K562 (cell line): ENCODE data around the gene KCNH2. TPM values are rescaled to one million over a fixed set of nuclear protein-coding genes. Genes with fewer than 3 reads are reported as not detected.
"Not testable (repeated sequence)": the region's sequence is repeated elsewhere in the genome, so short reads cannot be mapped to it uniquely, and the experiment has no call there.

Source experiments
- BRD9 ChIP-seq: fragments of 450-650 bp; IDR thresholded peaks from 2 replicates; pipeline ENCODE4 v1.6.1; 2018; ENCODE audit warnings: low read depth; ENCODE audit not compliant: partially characterized antibody
- CAMTA2 ChIP-seq: fragments of 250-450 bp; sonication (Bioruptor Pico); conservative IDR thresholded peaks from 2 replicates; pipeline ENCODE4 v1.5.1; 2022
- CBFA2T2 ChIP-seq: fragments of 450-650 bp; conservative IDR thresholded peaks from 2 replicates; pipeline ENCODE4 v1.6.1; 2017; ENCODE audit warnings: mild to moderate bottlenecking
- CBFA2T3 ChIP-seq: fragments of 450-650 bp; IDR thresholded peaks from 2 replicates; pipeline ENCODE4 v1.6.1; 2017
- CHD4 ChIP-seq: fragments of 200-600 bp; sonication (generic); IDR thresholded peaks from 3 replicates; pipeline ENCODE4 v1.6.1; 2012; ENCODE audit warnings: low read depth, mild to moderate bottlenecking, mixed read lengths, low read length, inconsistent platforms; ENCODE audit not compliant: insufficient read depth, insufficient replicate concordance, poor library complexity, severe bottlenecking
- CXXC5 ChIP-seq: fragments of 250-450 bp; sonication (Bioruptor Pico); IDR thresholded peaks from 2 replicates; pipeline ENCODE4 v1.8.0; 2022; ENCODE audit warnings: inconsistent platforms, mild to moderate bottlenecking, moderate library complexity
- ETV6 ChIP-seq, 3 experiments: fragments of 150-350 bp in 1 of 3; sonication (generic) in 1 of 3; formaldehyde crosslinking in 1 of 3; IDR thresholded peaks; 2 replicates each; pipeline versions ENCODE4 v1.6.1 to v1.8.0; 2014 to 2022; ENCODE audit warnings: borderline replicate concordance in 2 of 3, low read depth in 2 of 3, antibody characterized with exemption in 1 of 3, low read length in 1 of 3, mild to moderate bottlenecking in 1 of 3, missing genetic modification reagents in 1 of 3
- FOXP1 ChIP-seq: sonication (generic); formaldehyde crosslinking; IDR thresholded peaks from 2 replicates; pipeline ENCODE4 v1.8.0; 2022; ENCODE audit warnings: mild to moderate bottlenecking, missing genetic modification reagents
- HDAC1 ChIP-seq, 2 experiments: fragments of 450-650 bp; IDR thresholded peaks; 2 replicates each; pipeline ENCODE4 v1.6.1; 2016 to 2017; ENCODE audit warnings: inconsistent platforms in 1 of 2, mild to moderate bottlenecking in 1 of 2, moderate library complexity in 1 of 2
- HLTF ChIP-seq: fragments of 450-650 bp; IDR thresholded peaks from 2 replicates; pipeline ENCODE4 v1.6.1; 2016
- MIER1 ChIP-seq: fragments of 450-650 bp; IDR thresholded peaks from 2 replicates; pipeline ENCODE4 v1.6.1; 2016; ENCODE audit warnings: antibody characterized with exemption, mild to moderate bottlenecking, low read depth
- MXI1 ChIP-seq: IDR thresholded peaks from 2 replicates; pipeline ENCODE4 v1.6.1; 2011; ENCODE audit warnings: low read depth, mild to moderate bottlenecking, improper control_type of control experiment, low read length
- NKRF ChIP-seq: fragments of 450-650 bp; IDR thresholded peaks from 2 replicates; pipeline ENCODE4 v1.6.1; 2016; ENCODE audit warnings: borderline replicate concordance
- NR2C2 ChIP-seq, 2 experiments: fragments of 200-800 bp in 1 of 2; sonication (Bioruptor generic) in 1 of 2; sonication (generic) in 1 of 2; formaldehyde crosslinking in 1 of 2; IDR thresholded peaks; 2 replicates each; pipeline versions ENCODE4 v1.6.1 to v1.8.0; 2016 to 2022; ENCODE audit warnings: mild to moderate bottlenecking in 1 of 2, missing compliant biosample characterization in 1 of 2, missing genetic modification characterization in 1 of 2, missing genetic modification reagents in 1 of 2
- OTX1 ChIP-seq: fragments of 450-650 bp; formaldehyde crosslinking; IDR thresholded peaks from 2 replicates; pipeline ENCODE4 v1.4.0; 2022; ENCODE audit warnings: mild to moderate bottlenecking
- RAD51 ChIP-seq: fragments of 450-650 bp; IDR thresholded peaks from 2 replicates; pipeline ENCODE4 v1.7.1; 2016; ENCODE audit warnings: low read depth, mild to moderate bottlenecking, borderline replicate concordance
- SMAD4 ChIP-seq: fragments of 250-450 bp; sonication (Bioruptor Pico); conservative IDR thresholded peaks from 2 replicates; pipeline ENCODE4 v1.8.0; 2021; ENCODE audit warnings: inconsistent platforms, mild to moderate bottlenecking, moderate library complexity
- SMARCE1 ChIP-seq: fragments of 450-650 bp; IDR thresholded peaks from 2 replicates; pipeline ENCODE4 v1.7.1; 2016; ENCODE audit warnings: mild to moderate bottlenecking
- TAF7 ChIP-seq: fragments of 450-650 bp; IDR thresholded peaks from 2 replicates; pipeline ENCODE4 v1.6.1; 2016; ENCODE audit warnings: missing genetic modification characterization, missing compliant biosample characterization
- USF2 ChIP-seq: sonication (generic); formaldehyde crosslinking; IDR thresholded peaks from 2 replicates; pipeline ENCODE4 v1.5.0; 2020; ENCODE audit warnings: missing genetic modification reagents
- ZNF740 ChIP-seq, 3 experiments: fragments of 200-800 bp in 1 of 3; sonication (Bioruptor generic) in 1 of 3; sonication (generic) in 1 of 3; formaldehyde crosslinking in 1 of 3; IDR thresholded peaks; 2 replicates each; pipeline versions ENCODE4 v1.6.1 to v1.8.0; 2016 to 2022; ENCODE audit warnings: mild to moderate bottlenecking in 2 of 3, missing compliant biosample characterization in 2 of 3, missing genetic modification characterization in 2 of 3, missing genetic modification reagents in 1 of 3
- polyA plus RNA-seq, 8 experiments: library from polyadenylated mRNA; depleted of rRNA in 4 of 8; stranded (reverse) in 5 of 8; unstranded in 3 of 8; fragments of >200 nt; fragmentation: Nextera tagmentation in 2 of 8; fragmentation: Illumina TruSeq in 1 of 8; extraction: Ambion mirVana in 2 of 8; extraction: Trizol in 1 of 8; gene quantifications; 2 replicates each; pipeline versions ENCODE4 v1.2.1 to v1.2.3, GENCODE V29; 2011 to 2014; ENCODE audit warnings: inconsistent platforms in 1 of 8, missing spikeins in 1 of 8
- total RNA-seq, 7 experiments: library from RNA; depleted of rRNA in 6 of 7; stranded (reverse); fragments of >200 nt in 6 of 7; fragmentation: Illumina TruSeq in 2 of 7; extraction: Trizol in 2 of 7; gene quantifications; 2 replicates each; pipeline versions ENCODE4 v1.2.1 to v1.2.3, GENCODE V29; 2011 to 2021; ENCODE audit warnings: low replicate concordance in 1 of 7

KCNH2 gene
- total and polyA plus RNA-seq, 9 of the 15 experiments (the other 6 are each of a cell fraction or from before 2014, with no cell fraction given) = 18.1 to 368 (median 218) TPM

- peak; percentile 93 for TF ChIP-seq NKRF
- TF ChIP-seq OTX1 = peak; percentile 7; the same call in 1 of the 2 replicates
- 0 out of 2 replicates have a peak, but pooled peaks have one; percentile 13 for TF ChIP-seq FOXP1 (CRISPR knock-in tag)
- peak; percentile 67 for TF ChIP-seq CHD4
- peak; percentile 81 for TF ChIP-seq USF2 (CRISPR knock-in tag)
- 0 out of 2 replicates have a peak, but pooled peaks have one; percentile 3 for TF ChIP-seq SMARCE1
- peak; percentile 45; the same call in 1 of the 2 replicates for TF ChIP-seq ZNF740 (CRISPR knock-in tag; IDR thresholded peaks at IDR 0.05)
- TF ChIP-seq ZNF740 (tag; IDR thresholded peaks at IDR 0.05); ETV6 (CRISPR knock-in tag; IDR thresholded peaks at IDR 0.05; ENCODE audit: borderline replicate concordance); NR2C2 (tag; IDR thresholded peaks at IDR 0.05): not testable (repeated sequence)
- 0 out of 4 replicates have a peak, but pooled peaks of 1 of the 2 experiments have one; percentile 17 for TF ChIP-seq ETV6 (IDR thresholded peaks at IDR 0.05; ENCODE audit: borderline replicate concordance in 1 of 2, low read depth in 2 of 2, low read length in 1 of 2)
- peak; percentile 81; the same call in 1 of the 2 replicates for TF ChIP-seq MIER1
- 0 out of 2 replicates have a peak, but pooled peaks have one; percentile 22 for TF ChIP-seq HLTF
- 0 out of 2 replicates have a peak, but pooled peaks have one; percentile 25 for TF ChIP-seq CXXC5 (CRISPR knock-in tag)
- peak in 1 of 2 experiments; percentile 69; a peak in 2 of 4 replicates for TF ChIP-seq HDAC1 (IDR thresholded peaks at IDR 0.05)
- TF ChIP-seq NR2C2 (CRISPR knock-in tag; IDR thresholded peaks at IDR 0.05) = 0 out of 2 replicates have a peak, but pooled peaks have one; percentile 10
- TF ChIP-seq TAF7 (tag) = 0 out of 2 replicates have a peak, but pooled peaks have one; percentile 10
- TF ChIP-seq CBFA2T3 = peak; percentile 4; the same call in 1 of the 2 replicates
- TF ChIP-seq BRD9 = peak; percentile 16
- TF ChIP-seq RAD51 = peak; percentile 72
- TF ChIP-seq CBFA2T2 = peak; percentile 10; the same call in 1 of the 2 replicates
- TF ChIP-seq SMAD4 = peak; percentile 3; the same call in 1 of the 2 replicates
- TF ChIP-seq MXI1 = peak; percentile 55; the same call in 1 of the 2 replicates
- 0 out of 2 replicates have a peak, but pooled peaks have one; percentile 39 for TF ChIP-seq CAMTA2 (CRISPR knock-in tag)
Observed at GRCh38 chr7:151027728-151028130, 49.6 kb upstream of the KCNH2 start (continued).
